Heart left ventricle (tissue), 16 donors: ENCODE data around the gene MCF2L. TPM values are rescaled to one million over a fixed set of nuclear protein-coding genes. Genes with fewer than 3 reads are reported as not detected.

Source experiments
- ATAC-seq, 4 donors: fragments of 200-7000 bp; cut with Tn5 transposase; one replicate each; pipeline ENCODE4 v1.9.1; 2020 to 2022; ENCODE audit warnings: moderate library complexity in 4 of 4, mild to moderate bottlenecking in 3 of 4, moderate number of reproducible peaks in 1 of 4
- DNase-seq, 5 donors: peaks; one replicate each; pipeline ENCODE4 v3.0.0-alpha.2; 2020
- H3K27ac ChIP-seq, 12 donors: fragments of 200-600 bp; sonication (generic) in 4 of 12; one replicate each; pipeline versions ENCODE4 v1.5.0 to v1.8.0; 2016 to 2022; ENCODE audit warnings: mild to moderate bottlenecking in 2 of 12
- H3K27me3 ChIP-seq, 9 donors: fragments of 200-600 bp; sonication (generic) in 2 of 9; one replicate each; pipeline versions ENCODE4 v1.5.1 to v1.8.0; 2016 to 2022; ENCODE audit warnings: mild to moderate bottlenecking in 3 of 9
- H3K36me3 ChIP-seq, 9 donors: fragments of 200-600 bp; sonication (generic) in 2 of 9; one replicate each; pipeline versions ENCODE4 v1.5.0 to v1.8.0; 2018 to 2022; ENCODE audit warnings: mild to moderate bottlenecking in 2 of 9
- H3K4me1 ChIP-seq, 12 donors: fragments of 200-600 bp; sonication (generic) in 4 of 12; one replicate each; pipeline versions ENCODE4 v1.5.0 to v1.8.0; 2016 to 2022; ENCODE audit warnings: mild to moderate bottlenecking in 3 of 12
- H3K4me3 ChIP-seq, 12 donors: fragments of 200-600 bp; sonication (generic) in 4 of 12; one replicate each; pipeline versions ENCODE4 v1.5.0 to v1.8.0; 2017 to 2022; ENCODE audit warnings: mild to moderate bottlenecking in 9 of 12, moderate library complexity in 4 of 12
- H3K9me3 ChIP-seq, 12 donors: fragments of 200-600 bp; sonication (generic) in 4 of 12; one replicate each; pipeline versions ENCODE4 v1.5.0 to v1.8.0; 2016 to 2022; ENCODE audit warnings: mild to moderate bottlenecking in 1 of 12
- CTCF ChIP-seq, 12 donors: fragments of 200-600 bp; sonication (generic) in 4 of 12; IDR thresholded peaks; one replicate each; pipeline versions ENCODE4 v1.5.0 to v1.8.0; 2018 to 2022; ENCODE audit warnings: antibody characterized with exemption in 12 of 12, mild to moderate bottlenecking in 5 of 12
- POLR2A ChIP-seq, 2 donors: fragments of 450-650 bp; IDR thresholded peaks; one replicate each; pipeline ENCODE4 v1.6.1; 2017; ENCODE audit warnings: antibody characterized with exemption in 2 of 2, mild to moderate bottlenecking in 2 of 2, moderate library complexity in 2 of 2
- WGBS, 4 donors: extraction: QIAGEN DNeasy Blood & Tissue Kit in 2 of 4; methylation state at CpG; one replicate each; pipeline versions ENCODE4 v1.1.5 to v1.1.7; 2013 to 2018; 5-methylcytosine and 5-hydroxymethylcytosine counted together
- intact Hi-C, 10 donors: fragments of 100-400 bp; cut with DNase I; formaldehyde crosslinking; loops; one replicate each; pipeline versions ENCODE4 v1.11.1 to v1.14.2; 2022
- polyA plus RNA-seq, 2 donors: library from polyadenylated mRNA; stranded (reverse); fragments of 200-250 nt; gene quantifications; one replicate each; pipeline ENCODE4 v1.2.3, GENCODE V29; 2013
- total RNA-seq, 9 donors: library from RNA; depleted of rRNA in 2 of 9; stranded (reverse); fragments of >200 nt in 2 of 9; fragmentation: NEBNext Ultra II Directional in 3 of 9; extraction: Animal tissue kit (Norgen Biotek cat#: 25700) in 3 of 9; gene quantifications; one replicate each; pipeline versions ENCODE4 v1.1.0 to v1.2.4, GENCODE V29; 2016 to 2023
- donor health status: ischemic (EF 13 %, LVEDD 7.1; RV severe dilation, severe dysfunction).
- donor health status: healthy with polysubstance abuse.
- donor health status: DM: no; HTN: yes; CAD: no.
- donor health status: DM: no; HTN: no; CAD: no.
- donor health status: ischemic (EF 25% LVEDD 6.9; RV normal size, moderate dysfunction).
- donor health status: ischemic (EF 25% LVEDD 5.7; RV mildly dilated, moderate dysfunction).
- donor health status: healthy.
- donor health status: DM: yes; HTN: yes; CAD: no.
- donor health status: ischemic (EF 35%, LVEDD 5.7; RV mildly dilated, moderate dysfunction).
- donor health status: nonischemic (EF 11% LVEDD 7.7; RV severe dilation, severe dysfunction).
- donor health status: DM: yes; HTN: yes; CAD: no.
- donor health status: PGD.
- donor health status: ischemic (EF 29% LVEDD 5.4; RV normal size, mild dysfunction).
- donor health status: nonischemic (EF 23%, LVEDD 6.1; RV moderate dilation, normal function).

The MCF2L gene
- total and polyA plus RNA-seq, 11 donors, result 26.0 to 61.0 (median 42.7) TPM

- peaks cover 0 to 13% (median 0%) of the 10 kb centered on the region in 9 donors for H3K27me3 ChIP-seq
- H3K27ac ChIP-seq, result no peak overlapping the region
- no peak overlapping the region for H3K4me3 ChIP-seq
- TF ChIP-seq POLR2A (IDR thresholded peaks at IDR 0.05), result no peak
- no peak for TF ChIP-seq CTCF (IDR thresholded peaks at IDR 0.05)
- ATAC-seq (no peak), DNase-seq (no peak)
- H3K36me3 ChIP-seq, result peaks cover 0 to 14% (median 3%) of the 10 kb centered on the region in 9 donors
- intact Hi-C loops, result loop anchor here in 1 of 10 donors (10.0 kb wide), 1 partner anchor 59 kb away; no protein-coding TSS in a partner anchor
- 76 to 83% (median 82%) methylated on average over 4 to 14 of the region's 14 CpGs for WGBS, 4 donors
- H3K4me1 ChIP-seq, result peaks cover 6 to 39% (median 24%) of the 10 kb centered on the region in 12 donors
- H3K9me3 ChIP-seq, result no peaks in the 10 kb centered on the region
Observed at GRCh38 chr13:113004126-113004525, 35.1 kb downstream of the MCF2L start.

- H3K4me1 ChIP-seq, result peaks cover 8 to 42% (median 28%) of the 10 kb centered on the region in 12 donors
- no peak overlapping the region for H3K4me3 ChIP-seq
- TF ChIP-seq CTCF (IDR thresholded peaks at IDR 0.05) (no peak), POLR2A (IDR thresholded peaks at IDR 0.05) (no peak)
- H3K9me3 ChIP-seq, result no peaks in the 10 kb centered on the region
- ATAC-seq (no peak), DNase-seq (no peak)
- WGBS, 4 donors, result 84 to 95% (median 89%) methylated on average over 26 of the region's 26 CpGs
- H3K27me3 ChIP-seq, result peaks cover 0 to 13% (median 0%) of the 10 kb centered on the region in 9 donors
- no peak overlapping the region for H3K27ac ChIP-seq
- H3K36me3 ChIP-seq, result peaks cover 0 to 14% (median 3%) of the 10 kb centered on the region in 9 donors
- intact Hi-C loops, result loop anchor here in 1 of 10 donors (10.0 kb wide), 1 partner anchor 60 kb away; no protein-coding TSS in a partner anchor
Observed at GRCh38 chr13:113005076-113005865, 36.3 kb downstream of the MCF2L start.

- Histone ChIP-seq H3K36me3 (peaks cover 0 to 14% (median 3%) of the 10 kb centered on the region in 9 donors), H3K9me3 (no peaks in the 10 kb centered on the region), H3K27ac (no peak overlapping the region), H3K27me3 (peaks cover 0 to 13% (median 0%) of the 10 kb centered on the region in 9 donors), H3K4me3 (no peak overlapping the region), H3K4me1 (peaks cover 8 to 41% (median 25%) of the 10 kb centered on the region in 12 donors)
- 87 to 93% (median 92%) methylated on average over 13 to 15 of the region's 15 CpGs for WGBS, 4 donors
- intact Hi-C loops, result loop anchor here in 1 of 10 donors (10.0 kb wide), 1 partner anchor 61 kb away; no protein-coding TSS in a partner anchor
- no peak for TF ChIP-seq CTCF (IDR thresholded peaks at IDR 0.05)
- no peak for TF ChIP-seq POLR2A (IDR thresholded peaks at IDR 0.05)
- ATAC-seq (no peak), DNase-seq (no peak)
Observed at GRCh38 chr13:113005997-113006396, 37.0 kb downstream of the MCF2L start.

GRCh38 chr13:113006660-113007059 lies 37.6 kb downstream of the MCF2L start:
- no peak for TF ChIP-seq CTCF (IDR thresholded peaks at IDR 0.05)
- TF ChIP-seq POLR2A (IDR thresholded peaks at IDR 0.05), result no peak
- intact Hi-C loops, result loop anchor here in 1 of 10 donors (10.0 kb wide), 1 partner anchor 62 kb away; no protein-coding TSS in a partner anchor
- Histone ChIP-seq H3K36me3 (peaks cover 0 to 14% (median 3%) of the 10 kb centered on the region in 9 donors), H3K4me1 (peaks cover 4 to 34% (median 18%) of the 10 kb centered on the region in 12 donors), H3K27ac (no peak overlapping the region), H3K27me3 (peaks cover 0 to 12% (median 0%) of the 10 kb centered on the region in 9 donors), H3K4me3 (no peak overlapping the region), H3K9me3 (no peaks in the 10 kb centered on the region)
- ATAC-seq (peak in 2 of 4 donors; percentile 1 to 7), DNase-seq (no peak)
- WGBS, 4 donors, result 83 to 89% (median 89%) methylated on average over 16 of the region's 16 CpGs
